ENCODE results near the gene PRSS8. TPM values are rescaled to one million over a fixed set of nuclear protein-coding genes. Genes with fewer than 3 reads are reported as not detected.
"Not testable (repeated sequence)": the region's sequence is repeated elsewhere in the genome, so short reads cannot be mapped to it uniquely, and the experiment has no call there.

The PRSS8 gene
- total RNA-seq, 1 experiment from 2014 or later = 42.6 TPM

GRCh38 chr16:31177136-31177535 lies 41.6 kb upstream of the PRSS8 start:
- no peak overlapping the region for H2AFZ ChIP-seq (ENCODE audit: low read depth, low read length, poor library complexity, severe bottlenecking)
- DNase-seq (ENCODE audit: low read depth, low spot score) (no peak), ATAC-seq (no peak)
- no peak overlapping the region for H3K4me3 ChIP-seq (replicated peaks in 1 of 2; ENCODE audit: low read depth in 1 of 2, low read length in 2 of 2)
- RAD21 ChIA-PET (ENCODE audit: low non-redundant PET in 1 of 2, low total read pairs in 2 of 2, uncharacterized antibody in 2 of 2, unreplicated experiment in 2 of 2) = no interaction called here
- intact Hi-C loops (cut with micrococcal nuclease) = no loop called here
- no peak overlapping the region for H3K9ac ChIP-seq (ENCODE audit: low read length)
- peaks cover 13% of the 10 kb centered on the region; the same call in 1 of the 2 replicates for H4K20me1 ChIP-seq (ENCODE audit: insufficient read depth)
- peaks cover 10 to 22% of the 10 kb centered on the region in 2 experiments for H3K4me1 ChIP-seq (ENCODE audit: control insufficient read depth in 1 of 2, insufficient read depth in 2 of 2, low read length in 2 of 2)
- H3K9me3 ChIP-seq (ENCODE audit: control insufficient read depth in 1 of 2, insufficient read depth in 1 of 2, low read depth in 1 of 2, low read length in 2 of 2) = no peaks in the 10 kb centered on the region
- POLR2A ChIA-PET = no interaction called here
- peaks cover 22% of the 10 kb centered on the region for H3K79me2 ChIP-seq (ENCODE audit: insufficient read depth, low read length)
- CTCF ChIA-PET = no interaction called here
- H3K9me2 ChIP-seq (ENCODE audit: insufficient read depth) = no peaks in the 10 kb centered on the region
- H3K27me3 ChIP-seq (ENCODE audit: insufficient read depth, low read length) = no peaks in the 10 kb centered on the region
- TF ChIP-seq EGR1 (IDR thresholded peaks at IDR 0.05; ENCODE audit: low read depth) (no peak), SIN3A (IDR thresholded peaks at IDR 0.05; ENCODE audit: low read depth) (no peak), ATF3 (IDR thresholded peaks at IDR 0.05) (no peak), SP1 (IDR thresholded peaks at IDR 0.05; ENCODE audit: low read depth) (no peak), ZFX (IDR thresholded peaks at IDR 0.05) (no peak), ZNF274 (IDR thresholded peaks at IDR 0.05; ENCODE audit: low read depth, low read length) (no peak), EZH2 (IDR thresholded peaks at IDR 0.05) (no peak), EZH2phosphoT487 (IDR thresholded peaks at IDR 0.05; ENCODE audit: borderline replicate concordance) (no peak), YY1 (IDR thresholded peaks at IDR 0.05; ENCODE audit: extremely low read depth, insufficient replicate concordance, low read depth, low read length) (no peak), JUND (IDR thresholded peaks at IDR 0.05) (no peak), CEBPB (IDR thresholded peaks at IDR 0.05; ENCODE audit: low read depth) (no peak), CBX3 (IDR thresholded peaks at IDR 0.05; ENCODE audit: low read depth) (no peak), RAD21 (IDR thresholded peaks at IDR 0.05; ENCODE audit: low read depth) (no peak), FOSL1 (IDR thresholded peaks at IDR 0.05; ENCODE audit: low read depth) (no peak), TCF7L2 (IDR thresholded peaks at IDR 0.05; ENCODE audit: borderline replicate concordance, extremely low read depth, insufficient read depth, insufficient read length) (no peak), POLR2AphosphoS5 (IDR thresholded peaks at IDR 0.05; ENCODE audit: low read depth, low read length) (no peak), SRF (IDR thresholded peaks at IDR 0.05; ENCODE audit: low read depth) (no peak)
- TF ChIP-seq, protein P1, sequence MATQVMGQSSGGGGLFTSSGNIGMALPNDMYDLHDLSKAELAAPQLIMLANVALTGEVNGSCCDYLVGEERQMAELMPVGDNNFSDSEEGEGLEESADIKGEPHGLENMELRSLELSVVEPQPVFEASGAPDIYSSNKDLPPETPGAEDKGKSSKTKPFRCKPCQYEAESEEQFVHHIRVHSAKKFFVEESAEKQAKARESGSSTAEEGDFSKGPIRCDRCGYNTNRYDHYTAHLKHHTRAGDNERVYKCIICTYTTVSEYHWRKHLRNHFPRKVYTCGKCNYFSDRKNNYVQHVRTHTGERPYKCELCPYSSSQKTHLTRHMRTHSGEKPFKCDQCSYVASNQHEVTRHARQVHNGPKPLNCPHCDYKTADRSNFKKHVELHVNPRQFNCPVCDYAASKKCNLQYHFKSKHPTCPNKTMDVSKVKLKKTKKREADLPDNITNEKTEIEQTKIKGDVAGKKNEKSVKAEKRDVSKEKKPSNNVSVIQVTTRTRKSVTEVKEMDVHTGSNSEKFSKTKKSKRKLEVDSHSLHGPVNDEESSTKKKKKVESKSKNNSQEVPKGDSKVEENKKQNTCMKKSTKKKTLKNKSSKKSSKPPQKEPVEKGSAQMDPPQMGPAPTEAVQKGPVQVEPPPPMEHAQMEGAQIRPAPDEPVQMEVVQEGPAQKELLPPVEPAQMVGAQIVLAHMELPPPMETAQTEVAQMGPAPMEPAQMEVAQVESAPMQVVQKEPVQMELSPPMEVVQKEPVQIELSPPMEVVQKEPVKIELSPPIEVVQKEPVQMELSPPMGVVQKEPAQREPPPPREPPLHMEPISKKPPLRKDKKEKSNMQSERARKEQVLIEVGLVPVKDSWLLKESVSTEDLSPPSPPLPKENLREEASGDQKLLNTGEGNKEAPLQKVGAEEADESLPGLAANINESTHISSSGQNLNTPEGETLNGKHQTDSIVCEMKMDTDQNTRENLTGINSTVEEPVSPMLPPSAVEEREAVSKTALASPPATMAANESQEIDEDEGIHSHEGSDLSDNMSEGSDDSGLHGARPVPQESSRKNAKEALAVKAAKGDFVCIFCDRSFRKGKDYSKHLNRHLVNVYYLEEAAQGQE (IDR thresholded peaks at IDR 0.05; ENCODE audit: low read depth) = no peak
- TF ChIP-seq, protein P2, sequence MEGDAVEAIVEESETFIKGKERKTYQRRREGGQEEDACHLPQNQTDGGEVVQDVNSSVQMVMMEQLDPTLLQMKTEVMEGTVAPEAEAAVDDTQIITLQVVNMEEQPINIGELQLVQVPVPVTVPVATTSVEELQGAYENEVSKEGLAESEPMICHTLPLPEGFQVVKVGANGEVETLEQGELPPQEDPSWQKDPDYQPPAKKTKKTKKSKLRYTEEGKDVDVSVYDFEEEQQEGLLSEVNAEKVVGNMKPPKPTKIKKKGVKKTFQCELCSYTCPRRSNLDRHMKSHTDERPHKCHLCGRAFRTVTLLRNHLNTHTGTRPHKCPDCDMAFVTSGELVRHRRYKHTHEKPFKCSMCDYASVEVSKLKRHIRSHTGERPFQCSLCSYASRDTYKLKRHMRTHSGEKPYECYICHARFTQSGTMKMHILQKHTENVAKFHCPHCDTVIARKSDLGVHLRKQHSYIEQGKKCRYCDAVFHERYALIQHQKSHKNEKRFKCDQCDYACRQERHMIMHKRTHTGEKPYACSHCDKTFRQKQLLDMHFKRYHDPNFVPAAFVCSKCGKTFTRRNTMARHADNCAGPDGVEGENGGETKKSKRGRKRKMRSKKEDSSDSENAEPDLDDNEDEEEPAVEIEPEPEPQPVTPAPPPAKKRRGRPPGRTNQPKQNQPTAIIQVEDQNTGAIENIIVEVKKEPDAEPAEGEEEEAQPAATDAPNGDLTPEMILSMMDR (IDR thresholded peaks at IDR 0.05 in 2 of 3, conservative IDR thresholded peaks at IDR 0.05 in 1 of 3; ENCODE audit: borderline replicate concordance in 1 of 3, insufficient read depth in 1 of 3, low read depth in 2 of 3, low read length in 2 of 3) = no peak
- no TSS peak for BruUV-seq (replicated peaks)
- no peak overlapping the region for H3K27ac ChIP-seq (ENCODE audit: low read depth, low read length)
- H3K36me3 ChIP-seq (ENCODE audit: control insufficient read depth in 1 of 2, insufficient read depth in 2 of 2, low read length in 2 of 2) = peaks cover under 1 to 9% of the 10 kb centered on the region in 2 experiments; a peak in 3 of 4 replicates
- no peak overlapping the region for H3K4me2 ChIP-seq (ENCODE audit: low read length)

GRCh38 chr16:31170048-31170447 lies 34.5 kb upstream of the PRSS8 start:
- H3K4me1 ChIP-seq (ENCODE audit: control insufficient read depth in 1 of 2, insufficient read depth in 2 of 2, low read length in 2 of 2); ATAC-seq; H3K79me2 ChIP-seq (ENCODE audit: insufficient read depth, low read length); H3K36me3 ChIP-seq (ENCODE audit: control insufficient read depth in 1 of 2, insufficient read depth in 2 of 2, low read length in 2 of 2); H3K27me3 ChIP-seq (ENCODE audit: insufficient read depth, low read length); H3K4me2 ChIP-seq (ENCODE audit: low read length); H2AFZ ChIP-seq (ENCODE audit: low read depth, low read length, poor library complexity, severe bottlenecking); H3K4me3 ChIP-seq (replicated peaks in 1 of 2; ENCODE audit: low read depth in 1 of 2, low read length in 2 of 2); RAD21 ChIA-PET (ENCODE audit: low non-redundant PET in 1 of 2, low total read pairs in 2 of 2, uncharacterized antibody in 2 of 2, unreplicated experiment in 2 of 2); DNase-seq (ENCODE audit: low read depth, low spot score); BruUV-seq (replicated peaks); CTCF ChIA-PET; H3K27ac ChIP-seq (ENCODE audit: low read depth, low read length); H3K9me3 ChIP-seq (ENCODE audit: control insufficient read depth in 1 of 2, insufficient read depth in 1 of 2, low read depth in 1 of 2, low read length in 2 of 2); H4K20me1 ChIP-seq (ENCODE audit: insufficient read depth); POLR2A ChIA-PET; H3K9ac ChIP-seq (ENCODE audit: low read length); intact Hi-C loops (cut with micrococcal nuclease); H3K9me2 ChIP-seq (ENCODE audit: insufficient read depth): not testable (repeated sequence)

All from HCT116 (cell line).